Activated CD4-positive, alpha-beta T cell treated with anti-CD3 and anti-CD28 coated beads, Interleukin-10, Interleukin-2, amounts not matched to agents 100 ng/mL and 50 ng/mL, durations not matched to agents 16 hours and 8 hours (primary cell): ENCODE results near the gene BTBD6.

Source experiments
- DNase-seq: peaks from one replicate; pipeline ENCODE4 v3.0.0-alpha.2; 2020

Gene BTBD6

GRCh38 chr14:105248368-105249181, at the start of gene BTBD6:
Gene BTBD6 (plus strand): TSS chr14:105248533. CDS start chr14:105248712, 179 bp downstream.
- peak; percentile 92 for DNase-seq

GRCh38 chr14:105198588-105198987, 49.7 kb upstream of the BTBD6 start:
- DNase-seq = no peak

GRCh38 chr14:105199093-105199492, 49.2 kb upstream of the BTBD6 start:
- DNase-seq = no peak

GRCh38 chr14:105200074-105200473, 48.3 kb upstream of the BTBD6 start:
- DNase-seq = no peak

- DNase-seq = no peak
These were observed 47.7 kb upstream of the BTBD6 start for GRCh38 chr14:105200641-105201040.

- no peak for DNase-seq
These were observed 47.0 kb upstream of the BTBD6 start for GRCh38 chr14:105201156-105201924.

GRCh38 chr14:105201925-105202513, 46.3 kb upstream of the BTBD6 start:
- peak; percentile 45 for DNase-seq

- peak; percentile 66 for DNase-seq
These were observed 45.2 kb upstream of the BTBD6 start for GRCh38 chr14:105203057-105203531.

GRCh38 chr14:105203701-105204100, 44.6 kb upstream of the BTBD6 start:
- DNase-seq = no peak

GRCh38 chr14:105204206-105204930, 44.0 kb upstream of the BTBD6 start:
- no peak for DNase-seq

- no peak for DNase-seq
These were observed 43.2 kb upstream of the BTBD6 start for GRCh38 chr14:105204931-105205672.

- DNase-seq = no peak
These were observed 42.6 kb upstream of the BTBD6 start for GRCh38 chr14:105205673-105206208.

- DNase-seq = no peak
These were observed 41.5 kb upstream of the BTBD6 start for GRCh38 chr14:105206873-105207272.

GRCh38 chr14:105207460-105207901, 40.9 kb upstream of the BTBD6 start:
- no peak for DNase-seq

- no peak for DNase-seq
These were observed 40.2 kb upstream of the BTBD6 start for GRCh38 chr14:105207996-105208737.

GRCh38 chr14:105208738-105209075, 39.6 kb upstream of the BTBD6 start:
- no peak for DNase-seq

GRCh38 chr14:105209091-105209490, 39.2 kb upstream of the BTBD6 start:
- no peak for DNase-seq

GRCh38 chr14:105209646-105210045, 38.7 kb upstream of the BTBD6 start:
- no peak for DNase-seq

GRCh38 chr14:105210266-105211025, 37.9 kb upstream of the BTBD6 start:
- no peak for DNase-seq

- no peak for DNase-seq
These were observed 37.1 kb upstream of the BTBD6 start for GRCh38 chr14:105211086-105211757.
